ENCODE data around the gene ARL8B.
A peak's percentile ranks its signal among the peaks of the same experiment; 100 is the strongest.

The ARL8B gene

DNA sequence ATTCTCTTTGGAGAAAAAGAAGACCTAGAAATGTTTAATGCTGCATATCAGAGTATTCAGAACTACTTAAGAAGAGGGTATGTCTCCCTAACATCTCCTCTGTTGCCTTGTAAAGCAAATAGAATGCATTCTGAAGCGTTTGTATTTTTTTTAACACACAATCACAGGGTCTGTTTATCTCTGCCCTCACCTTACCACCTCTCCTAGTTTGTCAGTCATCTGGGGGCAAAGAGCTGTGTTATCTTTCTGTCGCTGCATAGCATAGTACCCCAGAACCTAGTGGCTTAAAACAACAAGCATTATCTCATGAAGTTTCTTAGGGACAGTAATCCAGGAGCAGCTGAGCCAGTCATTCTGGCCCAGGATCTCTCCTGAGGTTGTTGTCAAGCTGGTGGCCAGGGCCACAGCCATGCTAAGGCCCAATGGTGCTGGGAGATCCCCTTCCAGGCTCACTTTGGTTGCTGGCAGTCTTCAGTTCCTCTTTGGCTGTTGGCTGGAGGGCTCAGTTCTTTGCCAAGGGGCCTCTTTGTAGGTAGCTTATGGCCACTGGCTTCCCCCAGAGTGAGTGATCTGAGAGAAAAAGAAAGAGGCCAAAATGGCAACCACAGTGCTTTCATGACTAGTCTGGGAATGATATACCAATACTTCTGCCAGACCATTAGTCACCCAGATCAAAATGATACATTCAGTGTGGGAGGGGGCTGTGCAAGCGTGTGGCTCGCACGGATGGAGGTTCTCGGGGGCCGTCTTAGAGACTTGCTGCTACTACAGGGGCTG, 83.3 kb downstream of the ARL8B start:
- no peaks in the 10 kb centered on the region for H3K27me3 ChIP-seq (ENCODE audit: insufficient read depth, low read depth, severe bottlenecking)
- no peaks in the 10 kb centered on the region for H3K9me3 ChIP-seq (ENCODE audit: severe bottlenecking)
- DNase-seq, result no peak
- H3K4me3 ChIP-seq (ENCODE audit: low read depth, low read length), result no peak overlapping the region
- TF ChIP-seq, protein P1, sequence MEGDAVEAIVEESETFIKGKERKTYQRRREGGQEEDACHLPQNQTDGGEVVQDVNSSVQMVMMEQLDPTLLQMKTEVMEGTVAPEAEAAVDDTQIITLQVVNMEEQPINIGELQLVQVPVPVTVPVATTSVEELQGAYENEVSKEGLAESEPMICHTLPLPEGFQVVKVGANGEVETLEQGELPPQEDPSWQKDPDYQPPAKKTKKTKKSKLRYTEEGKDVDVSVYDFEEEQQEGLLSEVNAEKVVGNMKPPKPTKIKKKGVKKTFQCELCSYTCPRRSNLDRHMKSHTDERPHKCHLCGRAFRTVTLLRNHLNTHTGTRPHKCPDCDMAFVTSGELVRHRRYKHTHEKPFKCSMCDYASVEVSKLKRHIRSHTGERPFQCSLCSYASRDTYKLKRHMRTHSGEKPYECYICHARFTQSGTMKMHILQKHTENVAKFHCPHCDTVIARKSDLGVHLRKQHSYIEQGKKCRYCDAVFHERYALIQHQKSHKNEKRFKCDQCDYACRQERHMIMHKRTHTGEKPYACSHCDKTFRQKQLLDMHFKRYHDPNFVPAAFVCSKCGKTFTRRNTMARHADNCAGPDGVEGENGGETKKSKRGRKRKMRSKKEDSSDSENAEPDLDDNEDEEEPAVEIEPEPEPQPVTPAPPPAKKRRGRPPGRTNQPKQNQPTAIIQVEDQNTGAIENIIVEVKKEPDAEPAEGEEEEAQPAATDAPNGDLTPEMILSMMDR (IDR thresholded peaks at IDR 0.05; ENCODE audit: low read depth, low read length), result no peak
- no peak overlapping the region for H3K27ac ChIP-seq
- H3K36me3 ChIP-seq, result peaks cover 76% of the 10 kb centered on the region

DNA sequence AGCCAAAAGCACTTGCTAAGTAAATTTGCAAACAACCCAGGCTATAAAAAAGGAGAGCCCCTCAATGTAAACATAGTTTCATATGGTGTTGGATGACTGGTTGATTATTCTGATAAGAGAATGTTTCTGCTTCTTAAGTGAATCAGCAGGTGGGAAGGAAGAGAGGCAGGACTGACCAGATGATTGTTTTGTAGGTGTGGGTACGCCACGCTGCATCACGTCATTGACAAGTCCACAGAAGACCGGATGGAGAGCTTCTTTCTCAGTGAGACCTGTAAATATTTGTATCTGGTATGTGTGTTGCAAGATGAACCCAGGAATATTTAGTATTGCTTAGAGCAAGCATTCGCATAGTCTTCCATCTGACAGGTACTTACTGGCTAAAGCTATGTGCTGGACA, 88.8 kb downstream of the ARL8B start:
- Histone ChIP-seq H3K9me3 (ENCODE audit: severe bottlenecking) (no peaks in the 10 kb centered on the region), H3K36me3 (peaks cover 67% of the 10 kb centered on the region), H3K4me3 (ENCODE audit: low read depth, low read length) (no peak overlapping the region), H3K27ac (no peak overlapping the region), H3K27me3 (ENCODE audit: insufficient read depth, low read depth, severe bottlenecking) (no peaks in the 10 kb centered on the region)
- no peak for DNase-seq
- TF ChIP-seq, protein P1 (IDR thresholded peaks at IDR 0.05; ENCODE audit: low read depth, low read length), result no peak

DNA sequence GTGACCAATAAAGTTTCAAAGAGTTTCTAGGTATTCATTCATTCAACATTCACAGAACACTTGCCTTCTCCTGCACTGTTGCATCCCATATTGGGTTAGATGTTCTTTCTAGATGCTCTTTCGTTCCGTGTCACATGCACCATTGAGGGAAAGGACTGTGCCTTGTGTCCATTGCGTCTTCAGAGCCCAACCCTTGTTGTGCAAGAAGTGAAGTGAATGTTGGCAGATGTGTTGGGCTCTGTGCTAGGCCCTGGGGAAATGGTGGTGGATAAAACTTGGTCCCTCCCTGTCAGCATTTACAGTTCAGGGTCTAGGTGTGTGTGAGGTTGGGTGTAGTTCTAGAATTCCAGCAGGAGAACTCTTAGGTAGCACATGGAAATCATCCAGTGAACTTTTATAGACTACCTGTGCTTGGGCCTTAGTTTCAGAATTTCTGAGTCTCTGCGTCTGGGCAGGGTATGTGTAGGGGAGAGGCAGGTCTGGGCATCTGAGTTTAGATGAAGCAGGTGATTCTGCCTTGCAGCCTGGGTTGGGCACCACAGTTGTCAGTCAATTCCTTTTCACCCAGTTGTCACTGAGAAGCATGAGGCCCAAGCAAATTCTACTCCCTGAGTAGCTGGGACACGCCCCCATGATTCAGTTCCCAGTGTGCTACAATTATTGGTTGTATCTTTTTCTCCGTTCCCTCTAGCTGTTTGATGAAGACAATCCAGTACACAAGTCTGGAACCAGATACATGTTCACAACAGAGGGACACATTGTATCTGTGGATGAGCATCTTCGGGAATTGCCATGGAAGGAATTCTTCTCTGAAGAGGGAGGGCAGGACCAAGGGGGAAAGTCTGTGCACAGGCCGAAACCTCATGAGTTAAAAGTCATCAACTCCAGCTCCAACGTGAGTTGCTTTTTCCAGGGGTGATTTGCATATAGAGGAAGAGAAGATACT, 90.8 kb downstream of the ARL8B start:
- no peak for DNase-seq
- H3K9me3 ChIP-seq (ENCODE audit: severe bottlenecking), result no peaks in the 10 kb centered on the region
- H3K27me3 ChIP-seq (ENCODE audit: insufficient read depth, low read depth, severe bottlenecking), result no peaks in the 10 kb centered on the region
- no peak overlapping the region for H3K4me3 ChIP-seq (ENCODE audit: low read depth, low read length)
- H3K36me3 ChIP-seq, result peaks cover 64% of the 10 kb centered on the region
- no peak overlapping the region for H3K27ac ChIP-seq
- TF ChIP-seq, protein P1 (IDR thresholded peaks at IDR 0.05; ENCODE audit: low read depth, low read length), result no peak

DNA sequence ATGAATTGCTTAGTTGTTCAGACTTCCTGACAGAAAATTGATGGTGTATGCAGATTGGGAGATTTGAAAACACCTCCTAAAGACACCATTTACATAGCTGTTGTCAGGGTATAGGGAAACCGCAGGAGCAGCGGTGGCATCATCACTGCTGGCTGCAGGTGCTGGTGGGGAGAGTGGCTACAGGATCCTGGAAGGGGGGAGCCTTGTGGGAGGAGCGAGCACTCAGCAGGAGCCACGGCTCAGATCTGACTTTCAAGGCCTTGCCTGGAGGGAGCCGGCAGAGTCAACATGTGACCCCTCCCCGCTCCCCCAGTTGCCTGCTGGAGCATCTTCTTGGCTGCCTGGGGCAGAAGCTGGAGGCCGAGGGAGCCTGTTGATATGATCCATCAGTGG, 91.5 kb downstream of the ARL8B start:
- no peak overlapping the region for H3K27ac ChIP-seq
- no peak for DNase-seq
- TF ChIP-seq, protein P1 (IDR thresholded peaks at IDR 0.05; ENCODE audit: low read depth, low read length), result no peak
- peaks cover 61% of the 10 kb centered on the region for H3K36me3 ChIP-seq
- no peaks in the 10 kb centered on the region for H3K9me3 ChIP-seq (ENCODE audit: severe bottlenecking)
- no peak overlapping the region for H3K4me3 ChIP-seq (ENCODE audit: low read depth, low read length)
- no peaks in the 10 kb centered on the region for H3K27me3 ChIP-seq (ENCODE audit: insufficient read depth, low read depth, severe bottlenecking)

DNA sequence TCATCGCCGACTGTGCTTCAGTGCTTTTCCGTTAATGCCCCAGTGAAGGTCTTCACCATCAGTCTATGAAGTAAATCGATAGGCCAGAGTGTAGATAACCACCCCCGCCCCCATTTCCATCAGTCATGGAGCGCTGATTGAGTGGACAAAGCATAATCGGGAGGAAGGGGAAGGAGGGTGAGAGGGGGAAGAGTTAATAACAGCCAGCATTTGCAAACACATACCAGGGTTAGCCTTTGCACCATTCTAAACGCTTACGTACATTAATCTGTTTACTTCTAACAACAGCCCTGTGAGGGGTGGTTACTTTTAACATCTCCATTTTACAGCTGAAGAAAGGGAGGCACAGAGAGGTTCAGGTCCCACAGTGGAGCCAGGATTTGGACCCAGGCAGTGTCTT, 92.3 kb downstream of the ARL8B start:
- H3K9me3 ChIP-seq (ENCODE audit: severe bottlenecking), result no peaks in the 10 kb centered on the region
- DNase-seq, result no peak
- TF ChIP-seq, protein P1 (IDR thresholded peaks at IDR 0.05; ENCODE audit: low read depth, low read length), result no peak
- no peak overlapping the region for H3K4me3 ChIP-seq (ENCODE audit: low read depth, low read length)
- H3K36me3 ChIP-seq, result peaks cover 58% of the 10 kb centered on the region
- peak overlapping the region; percentile 20 for H3K27ac ChIP-seq
- H3K27me3 ChIP-seq (ENCODE audit: insufficient read depth, low read depth, severe bottlenecking), result no peaks in the 10 kb centered on the region
